PC-9 (cell line): ENCODE data around the gene GPR148. TPM values are rescaled to one million over a fixed set of nuclear protein-coding genes. Genes with fewer than 3 reads are reported as not detected.
"Not testable (repeated sequence)": the region's sequence is repeated elsewhere in the genome, so short reads cannot be mapped to it uniquely, and the experiment has no call there.

Experiments used
- Bru-seq: library from RNA; stranded (reverse); fragments of 400-500 nt; gene quantifications from one replicate; lab custom pipeline; 2021; lab: Mats Ljungman, UMichigan
- BruChase-seq, 2 experiments: library from RNA; stranded (reverse); fragments of 400-500 nt; gene quantifications; one replicate each; lab custom pipeline; 2021; lab: Mats Ljungman, UMichigan
- BruUV-seq: library from RNA; stranded (reverse); fragments of 400-500 nt; replicated peaks from 2 replicates; lab custom pipeline; 2021; lab: Mats Ljungman, UMichigan
- CTCF ChIA-PET: fragments of 300-600 bp; sonication (Branson Sonifier 250); formaldehyde crosslinking; loops from one replicate; lab custom pipeline; 2022; ENCODE audit warnings: antibody characterized with exemption; lab: Charles Lee
- POLR2A ChIA-PET: fragments of 300-600 bp; sonication (Branson Sonifier 250); formaldehyde crosslinking; loops from one replicate; lab custom pipeline; 2022; ENCODE audit warnings: antibody characterized with exemption; ENCODE audit not compliant: unreplicated experiment; lab: Charles Lee
- DNase-seq, 2 experiments: peaks; one replicate each; pipeline versions ENCODE4 v3.0.0 to v3.0.0-alpha.2; 2015 to 2022; ENCODE audit warnings: mixed read lengths in 1 of 2
- H2AFZ ChIP-seq: fragments of 200-600 bp; sonication (generic); 2 replicates; pipeline ENCODE4 v1.8.1; 2017; ENCODE audit warnings: antibody characterized with exemption
- H3F3A ChIP-seq: fragments of 200-600 bp; sonication (generic); 2 replicates; pipeline ENCODE4 v1.8.1; 2017; ENCODE audit warnings: antibody characterized with exemption, mild to moderate bottlenecking, low read depth; ENCODE audit not compliant: insufficient read depth
- H3K27ac ChIP-seq: fragments of 200-600 bp; sonication (generic); 2 replicates; pipeline ENCODE4 v1.6.1; 2016; ENCODE audit warnings: mixed run types
- H3K27me3 ChIP-seq: fragments of 200-600 bp; sonication (generic); 2 replicates; pipeline ENCODE4 v1.6.1; 2016; ENCODE audit warnings: low read depth, mixed run types; ENCODE audit not compliant: insufficient read depth
- H3K36me3 ChIP-seq: fragments of 200-600 bp; sonication (generic); 2 replicates; pipeline ENCODE4 v1.6.1; 2016; ENCODE audit warnings: low read depth, mixed run types
- H3K4me1 ChIP-seq: fragments of 200-600 bp; sonication (generic); replicated peaks from 2 replicates; pipeline ENCODE4 v1.6.1; 2016; ENCODE audit warnings: mixed run types; ENCODE audit not compliant: insufficient read depth
- H3K4me2 ChIP-seq: fragments of 200-600 bp; sonication (generic); 2 replicates; pipeline ENCODE4 v1.6.1; 2017; ENCODE audit warnings: mixed run types
- H3K4me3 ChIP-seq: fragments of 200-600 bp; sonication (generic); 2 replicates; pipeline ENCODE4 v1.6.1; 2016; ENCODE audit warnings: mixed run types
- H3K79me2 ChIP-seq: fragments of 200-600 bp; sonication (generic); 2 replicates; pipeline ENCODE4 v1.6.1; 2017; ENCODE audit warnings: low read depth, mixed run types
- H3K9me2 ChIP-seq: fragments of 200-600 bp; sonication (generic); 2 replicates; pipeline ENCODE4 v1.8.1; 2017; ENCODE audit warnings: mild to moderate bottlenecking; ENCODE audit not compliant: insufficient read depth
- H3K9me3 ChIP-seq: fragments of 200-600 bp; sonication (generic); 2 replicates; pipeline ENCODE4 v1.8.1; 2016; ENCODE audit warnings: low read depth; ENCODE audit not compliant: insufficient read depth
- H4K20me1 ChIP-seq: fragments of 200-600 bp; sonication (generic); 2 replicates; pipeline ENCODE4 v1.8.1; 2017; ENCODE audit not compliant: insufficient read depth
- EZH2 ChIP-seq: fragments of 200-600 bp; sonication (generic); IDR thresholded peaks from 2 replicates; pipeline ENCODE4 v1.8.0; 2017; ENCODE audit warnings: antibody characterized with exemption, low read depth
- intact Hi-C: fragments of 100-400 bp; cut with micrococcal nuclease; formaldehyde crosslinking; loops from one replicate; pipeline ENCODE4 v1.10.0; 2022; ENCODE audit not compliant: unreplicated experiment
- long read RNA-seq: library from polyadenylated mRNA; stranded (forward); transcript quantifications from one replicate; pipeline ENCODE4 v2.0.0, GENCODE V29; 2022
- total RNA-seq: library from RNA; stranded (reverse); gene quantifications from 2 replicates; pipeline ENCODE4 v1.2.3, GENCODE V29; 2021

GPR148 gene, protein sequence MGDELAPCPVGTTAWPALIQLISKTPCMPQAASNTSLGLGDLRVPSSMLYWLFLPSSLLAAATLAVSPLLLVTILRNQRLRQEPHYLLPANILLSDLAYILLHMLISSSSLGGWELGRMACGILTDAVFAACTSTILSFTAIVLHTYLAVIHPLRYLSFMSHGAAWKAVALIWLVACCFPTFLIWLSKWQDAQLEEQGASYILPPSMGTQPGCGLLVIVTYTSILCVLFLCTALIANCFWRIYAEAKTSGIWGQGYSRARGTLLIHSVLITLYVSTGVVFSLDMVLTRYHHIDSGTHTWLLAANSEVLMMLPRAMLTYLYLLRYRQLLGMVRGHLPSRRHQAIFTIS
- total RNA-seq (not detected in 2 replicates), Bru-seq, nascent RNA (not detected), BruChase-seq, experiment 1, labeled RNA remaining after a 2-hour chase (not detected), BruChase-seq, experiment 2, labeled RNA remaining after a 6-hour chase (not detected)
- long read RNA-seq = 0 reads

GRCh38 chr2:130728549-130729316, at the start of gene GPR148:
Gene GPR148 (plus strand): TSS chr2:130729070. CDS start chr2:130729152, 82 bp downstream.
- CTCF ChIA-PET = no interaction called here

DNA sequence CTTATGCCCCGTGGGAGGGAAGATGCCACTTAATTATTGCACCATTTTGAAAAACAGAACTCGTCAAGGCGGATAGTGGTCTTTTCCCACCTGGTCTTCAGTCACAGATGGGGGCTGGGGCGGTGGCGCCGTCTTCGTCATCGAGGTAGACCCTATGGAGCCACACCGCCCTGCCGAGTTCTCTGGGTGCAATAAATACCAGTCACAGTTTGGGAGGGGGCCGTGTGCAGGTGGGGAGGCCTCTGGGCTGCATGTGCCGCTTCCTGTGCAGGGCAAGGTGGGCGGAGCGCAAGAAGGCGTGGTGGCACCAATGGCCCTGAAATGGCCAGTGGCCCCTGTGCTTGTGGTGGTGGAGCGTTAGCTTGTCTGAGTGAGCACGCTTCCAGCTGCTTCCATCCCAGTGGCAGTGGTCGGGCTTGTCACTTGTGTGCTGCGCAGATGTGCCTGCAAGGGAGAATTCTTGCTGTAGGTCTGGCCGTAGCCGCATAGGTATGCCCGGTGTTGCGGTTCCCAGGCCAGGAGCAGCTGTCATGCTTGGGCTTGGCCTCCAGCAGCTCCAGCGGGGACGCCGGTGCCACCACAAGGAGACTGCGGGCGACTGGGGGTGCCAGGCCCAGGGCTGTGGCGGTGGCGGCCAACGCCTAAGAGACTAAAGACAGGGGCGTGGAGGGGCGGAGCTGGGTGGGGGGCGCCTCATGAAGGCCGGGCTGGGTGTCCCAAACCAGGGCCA, 36.7 kb upstream of the GPR148 start:
- H3K9me3 ChIP-seq, H3K4me1 ChIP-seq, H3K9me2 ChIP-seq, H2AFZ ChIP-seq, H3F3A ChIP-seq, H4K20me1 ChIP-seq, H3K27ac ChIP-seq, H3K4me2 ChIP-seq, H3K27me3 ChIP-seq, H3K4me3 ChIP-seq, CTCF ChIA-PET, H3K36me3 ChIP-seq, intact Hi-C loops, POLR2A ChIA-PET, BruUV-seq, H3K79me2 ChIP-seq, DNase-seq: not testable (repeated sequence)

More at GRCh38 chr2:130728549-130729316, at the start of gene GPR148:
- Histone ChIP-seq H3K9me2 (no peaks in the 10 kb centered on the region), H3K27me3 (peaks cover 74% of the 10 kb centered on the region), H3K36me3 (no peaks in the 10 kb centered on the region), H3K9me3 (no peaks in the 10 kb centered on the region), H3K4me2 (no peak within 1 kb of the TSS), H4K20me1 (no peaks in the 10 kb centered on the region), H3K27ac (no peak within 1 kb of the TSS), H3K79me2 (no peaks in the 10 kb centered on the region), H2AFZ (no peak within 1 kb of the TSS), H3K4me1 (no peaks in the 10 kb centered on the region), H3K4me3 (no peak within 1 kb of the TSS), H3F3A (no peaks in the 10 kb centered on the region)
- TF ChIP-seq EZH2 = no peak
- intact Hi-C loops = no loop called here
- no peak for DNase-seq
- POLR2A ChIA-PET = no interaction called here
- BruUV-seq = no TSS peak

GRCh38 chr2:130693474-130693873, 35.4 kb upstream of the GPR148 start:
- H3K36me3 ChIP-seq, H3K4me3 ChIP-seq, H3K9me3 ChIP-seq, intact Hi-C loops, H3K4me1 ChIP-seq, H3K27me3 ChIP-seq, BruUV-seq, H3K4me2 ChIP-seq, CTCF ChIA-PET, H4K20me1 ChIP-seq, POLR2A ChIA-PET, H3K79me2 ChIP-seq, H3K9me2 ChIP-seq, H3F3A ChIP-seq, H3K27ac ChIP-seq, H2AFZ ChIP-seq: not testable (repeated sequence)
- peak in 1 of 2 experiments; percentile 31 for DNase-seq

DNA sequence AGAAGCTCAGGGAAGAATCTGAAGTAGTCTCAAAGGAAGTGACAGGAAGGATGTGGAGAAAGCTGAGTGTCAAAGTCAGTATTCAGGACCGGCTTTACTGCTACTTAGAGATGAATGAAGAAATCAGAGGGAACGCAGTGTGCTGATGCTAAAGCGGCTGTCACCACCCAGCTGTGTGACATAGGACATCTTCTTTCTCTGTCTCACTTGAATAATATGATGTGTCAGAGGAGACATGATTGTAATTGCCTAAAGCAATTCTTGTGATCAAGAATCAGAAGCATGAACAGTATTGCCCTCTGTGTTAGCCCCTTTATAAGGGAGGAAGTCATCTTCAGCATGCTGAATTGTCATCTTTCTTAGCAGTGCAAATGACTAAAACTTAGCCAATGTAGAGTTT, 25.6 kb upstream of the GPR148 start:
- DNase-seq, CTCF ChIA-PET, H3F3A ChIP-seq, intact Hi-C loops, H3K4me2 ChIP-seq, BruUV-seq, H3K4me3 ChIP-seq, H3K79me2 ChIP-seq, H3K9me2 ChIP-seq, H3K27me3 ChIP-seq, H3K27ac ChIP-seq, H4K20me1 ChIP-seq, H3K36me3 ChIP-seq, H2AFZ ChIP-seq, H3K9me3 ChIP-seq, H3K4me1 ChIP-seq, POLR2A ChIA-PET: not testable (repeated sequence)

DNA sequence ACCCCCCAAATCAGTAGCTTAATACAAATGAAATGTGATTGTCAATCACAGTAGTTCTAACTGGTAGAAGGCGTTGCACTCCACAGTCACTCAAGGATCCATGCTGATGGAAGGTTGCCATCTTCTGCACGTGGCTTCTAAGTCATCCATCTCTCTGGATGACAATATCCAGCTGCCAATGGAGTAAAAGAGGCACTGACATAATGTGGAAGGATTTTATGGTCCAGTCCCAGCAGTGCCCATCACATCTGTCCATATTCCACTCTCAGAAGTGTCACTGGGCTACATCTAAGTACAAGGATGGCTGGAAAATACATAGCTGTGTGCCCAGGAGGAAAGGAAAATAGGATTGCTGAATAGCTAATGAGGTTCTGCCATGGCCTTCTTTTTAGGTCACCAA, 14.1 kb upstream of the GPR148 start:
- H3F3A ChIP-seq, intact Hi-C loops, DNase-seq, H3K9me2 ChIP-seq, H3K36me3 ChIP-seq, CTCF ChIA-PET, H3K9me3 ChIP-seq, BruUV-seq, H3K4me2 ChIP-seq, H3K27me3 ChIP-seq, H3K27ac ChIP-seq, POLR2A ChIA-PET, H3K79me2 ChIP-seq, H3K4me1 ChIP-seq, H3K4me3 ChIP-seq, H2AFZ ChIP-seq, H4K20me1 ChIP-seq: not testable (repeated sequence)
